Tibial nerve (tissue), 4 donors: ENCODE data around the gene LSS.

ENCODE experiments used
- EP300 ChIP-seq, 2 donors: sonication (generic); formaldehyde crosslinking; IDR thresholded peaks; one replicate each; pipeline ENCODE4 v1.6.1; 2017; ENCODE audit warnings: antibody characterized with exemption in 2 of 2, mild to moderate bottlenecking in 1 of 2
- POLR2A ChIP-seq, 2 donors: fragments of 450-650 bp; IDR thresholded peaks; one replicate each; pipeline ENCODE4 v1.6.1; 2017; ENCODE audit warnings: antibody characterized with exemption in 2 of 2, mild to moderate bottlenecking in 2 of 2, moderate library complexity in 2 of 2
- TF ChIP-seq, protein P1 (sequence below), 5 experiments: fragments of 200-600 bp in 3 of 5; fragments of 450-650 bp in 2 of 5; sonication (generic) in 3 of 5; IDR thresholded peaks; one replicate each; pipeline ENCODE4 v1.5.1; 2016 to 2019; ENCODE audit warnings: antibody characterized with exemption in 5 of 5, mild to moderate bottlenecking in 3 of 5, moderate library complexity in 2 of 5

DNA sequence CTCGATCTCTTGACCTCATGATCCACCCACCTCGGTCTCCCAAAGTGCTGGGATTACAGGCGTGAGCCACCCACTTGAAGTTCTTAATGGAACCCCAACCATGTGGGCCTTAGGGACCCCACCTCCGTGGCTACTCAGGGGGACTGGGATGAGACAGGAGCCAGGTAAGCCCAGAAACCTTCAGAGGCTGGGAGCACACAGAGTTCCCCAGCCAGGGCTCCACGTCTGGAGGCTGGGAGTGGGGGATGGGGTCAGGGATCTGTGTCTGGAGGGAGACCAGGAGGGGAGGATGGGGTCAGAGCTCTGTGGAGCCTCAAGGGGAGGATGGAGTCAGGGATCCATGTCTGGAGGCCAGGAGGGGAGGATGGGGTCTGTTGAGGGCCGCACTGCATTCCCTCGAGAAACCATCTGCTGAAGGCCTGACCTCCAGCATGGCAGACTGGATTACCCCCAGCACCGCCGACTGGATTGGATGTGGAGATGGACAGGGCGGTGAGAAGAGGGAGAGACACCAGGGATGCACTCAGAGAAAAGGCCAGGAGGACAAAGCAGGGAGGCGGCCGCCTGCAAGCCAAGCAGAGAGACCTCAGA lies 71.1 kb downstream of the LSS start:
- TF ChIP-seq, protein P1, sequence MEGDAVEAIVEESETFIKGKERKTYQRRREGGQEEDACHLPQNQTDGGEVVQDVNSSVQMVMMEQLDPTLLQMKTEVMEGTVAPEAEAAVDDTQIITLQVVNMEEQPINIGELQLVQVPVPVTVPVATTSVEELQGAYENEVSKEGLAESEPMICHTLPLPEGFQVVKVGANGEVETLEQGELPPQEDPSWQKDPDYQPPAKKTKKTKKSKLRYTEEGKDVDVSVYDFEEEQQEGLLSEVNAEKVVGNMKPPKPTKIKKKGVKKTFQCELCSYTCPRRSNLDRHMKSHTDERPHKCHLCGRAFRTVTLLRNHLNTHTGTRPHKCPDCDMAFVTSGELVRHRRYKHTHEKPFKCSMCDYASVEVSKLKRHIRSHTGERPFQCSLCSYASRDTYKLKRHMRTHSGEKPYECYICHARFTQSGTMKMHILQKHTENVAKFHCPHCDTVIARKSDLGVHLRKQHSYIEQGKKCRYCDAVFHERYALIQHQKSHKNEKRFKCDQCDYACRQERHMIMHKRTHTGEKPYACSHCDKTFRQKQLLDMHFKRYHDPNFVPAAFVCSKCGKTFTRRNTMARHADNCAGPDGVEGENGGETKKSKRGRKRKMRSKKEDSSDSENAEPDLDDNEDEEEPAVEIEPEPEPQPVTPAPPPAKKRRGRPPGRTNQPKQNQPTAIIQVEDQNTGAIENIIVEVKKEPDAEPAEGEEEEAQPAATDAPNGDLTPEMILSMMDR (IDR thresholded peaks at IDR 0.05) = no peak
- no peak for TF ChIP-seq POLR2A (IDR thresholded peaks at IDR 0.05)
- TF ChIP-seq EP300 (IDR thresholded peaks at IDR 0.05) = no peak
